HEK293T (cell line): Measurements from ENCODE around the gene CAPN12.

Experiments used
- BHLHE40 ChIP-seq: fragments of 450-650 bp; IDR thresholded peaks from 2 replicates; pipeline ENCODE4 v1.6.1; 2016; ENCODE audit warnings: mild to moderate bottlenecking, moderate library complexity, borderline replicate concordance
- ELF4 ChIP-seq: fragments of 450-650 bp; IDR thresholded peaks from 2 replicates; pipeline ENCODE4 v1.6.1; 2017; ENCODE audit warnings: antibody characterized with exemption
- FOXA1 ChIP-seq: fragments of 450-650 bp; IDR thresholded peaks from 2 replicates; pipeline ENCODE4 v1.6.1; 2016; ENCODE audit warnings: mild to moderate bottlenecking
- FOXM1 ChIP-seq: fragments of 450-650 bp; IDR thresholded peaks from 2 replicates; pipeline ENCODE4 v1.6.1; 2017; ENCODE audit warnings: mild to moderate bottlenecking, borderline replicate concordance
- HDGF ChIP-seq: fragments of 450-650 bp; IDR thresholded peaks from 2 replicates; pipeline ENCODE4 v1.6.1; 2017; ENCODE audit warnings: antibody characterized with exemption, borderline replicate concordance
- LEF1 ChIP-seq: fragments of 450-650 bp; IDR thresholded peaks from 2 replicates; pipeline ENCODE4 v1.6.1; 2017; ENCODE audit warnings: mild to moderate bottlenecking, borderline replicate concordance
- NFRKB ChIP-seq: fragments of 450-650 bp; IDR thresholded peaks from 2 replicates; pipeline ENCODE4 v1.6.1; 2016; ENCODE audit warnings: mild to moderate bottlenecking, moderate library complexity
- SP1 ChIP-seq: fragments of 450-650 bp; IDR thresholded peaks from 2 replicates; pipeline ENCODE4 v1.6.1; 2017
- SUZ12 ChIP-seq: fragments of 450-650 bp; IDR thresholded peaks from 2 replicates; pipeline ENCODE4 v1.6.1; 2016; ENCODE audit warnings: mild to moderate bottlenecking
- ZNF384 ChIP-seq: fragments of 450-650 bp; IDR thresholded peaks from 2 replicates; pipeline ENCODE4 v1.6.1; 2016
- TF ChIP-seq, protein P1 (sequence below): fragments of 450-650 bp; IDR thresholded peaks from 2 replicates; pipeline ENCODE4 v1.6.1; 2016

DNA sequence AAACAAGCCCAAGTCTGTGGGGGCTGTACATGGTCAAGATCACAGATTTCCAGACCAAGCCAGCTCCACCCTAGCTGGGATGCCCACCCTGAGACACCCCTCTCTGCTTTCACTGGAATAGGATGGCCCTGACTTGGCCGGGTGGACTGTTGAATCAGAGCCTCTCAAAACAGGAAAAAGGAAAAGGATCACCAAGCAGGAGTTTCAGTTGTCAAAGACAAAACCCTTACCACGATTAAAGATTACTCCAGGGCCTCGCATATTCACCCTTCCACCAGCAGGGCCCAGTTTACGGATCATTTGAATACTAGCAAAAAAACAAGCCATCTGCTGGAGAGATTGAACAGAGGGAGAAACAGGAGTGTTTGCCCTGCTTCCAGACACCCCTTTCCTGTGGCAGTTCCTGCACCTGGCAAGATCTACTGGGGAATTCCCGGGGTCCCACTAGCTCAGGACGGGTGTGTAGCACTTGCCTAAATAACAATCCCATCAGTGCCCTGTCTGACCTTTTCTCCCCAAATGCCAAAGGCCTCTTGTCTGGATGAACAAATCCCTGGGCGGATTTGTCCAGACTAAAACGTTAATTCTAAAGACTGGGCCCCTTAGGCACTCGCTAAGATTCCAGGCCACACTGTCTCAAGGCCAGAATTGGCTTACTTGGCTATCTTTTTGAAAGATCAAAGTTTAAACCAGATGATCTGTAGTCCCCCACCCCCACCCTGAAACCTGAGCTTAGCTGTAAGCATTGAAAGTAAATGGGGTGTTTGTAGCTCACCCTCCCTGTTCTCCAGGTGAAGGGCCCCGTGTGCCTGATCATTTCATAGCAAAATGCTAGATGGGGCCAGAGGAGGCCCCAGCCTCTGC, 58.4 kb downstream of the CAPN12 start:
- TF ChIP-seq SUZ12: no peak
- TF ChIP-seq ZNF384: no peak
- TF ChIP-seq SP1: no peak
- no peak for TF ChIP-seq FOXA1
- TF ChIP-seq FOXM1: no peak
- no peak for TF ChIP-seq LEF1
- no peak for TF ChIP-seq BHLHE40
- no peak for TF ChIP-seq HDGF
- TF ChIP-seq, protein P1, sequence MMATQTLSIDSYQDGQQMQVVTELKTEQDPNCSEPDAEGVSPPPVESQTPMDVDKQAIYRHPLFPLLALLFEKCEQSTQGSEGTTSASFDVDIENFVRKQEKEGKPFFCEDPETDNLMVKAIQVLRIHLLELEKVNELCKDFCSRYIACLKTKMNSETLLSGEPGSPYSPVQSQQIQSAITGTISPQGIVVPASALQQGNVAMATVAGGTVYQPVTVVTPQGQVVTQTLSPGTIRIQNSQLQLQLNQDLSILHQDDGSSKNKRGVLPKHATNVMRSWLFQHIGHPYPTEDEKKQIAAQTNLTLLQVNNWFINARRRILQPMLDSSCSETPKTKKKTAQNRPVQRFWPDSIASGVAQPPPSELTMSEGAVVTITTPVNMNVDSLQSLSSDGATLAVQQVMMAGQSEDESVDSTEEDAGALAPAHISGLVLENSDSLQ: no peak
- TF ChIP-seq ELF4: no peak
- TF ChIP-seq NFRKB: no peak
